AG04449 (cell line): Measurements from ENCODE around the gene KRTAP4-9.
"Not testable (repeated sequence)": the region's sequence is repeated elsewhere in the genome, so short reads cannot be mapped to it uniquely, and the experiment has no call there.

Source experiments
- CTCF ChIA-PET: fragments of 350-600 bp; formaldehyde crosslinking; extraction: SDS; loops from one replicate; lab custom pipeline; 2021; ENCODE audit warnings: antibody characterized with exemption; lab: Yijun Ruan, JAX
- POLR2A ChIA-PET: fragments of 400-600, 350-600 bp; formaldehyde crosslinking; extraction: SDS; loops from one replicate; lab custom pipeline; 2020; ENCODE audit warnings: antibody characterized with exemption, inconsistent platforms; lab: Yijun Ruan, JAX
- DNase-seq: peaks from one replicate; pipeline ENCODE4 v3.0.0-alpha.2; 2010; ENCODE audit warnings: low read depth, low spot score
- H3K4me3 ChIP-seq: 2 replicates; pipeline ENCODE4 v1.5.1; 2011; ENCODE audit warnings: low read depth, mild to moderate bottlenecking, control low read depth, low read length
- CTCF ChIP-seq: IDR thresholded peaks from one replicate; pipeline ENCODE4 v1.5.1; 2011; ENCODE audit warnings: mild to moderate bottlenecking, moderate library complexity, low read length, control low read depth, inconsistent platforms; ENCODE audit not compliant: insufficient read depth; ENCODE audit errors: missing control alignments

Gene KRTAP4-9

GRCh38 chr17:41147531-41148204, 42.5 kb downstream of the KRTAP4-9 start:
- POLR2A ChIA-PET = no interaction called here
- no peak for TF ChIP-seq CTCF
- DNase-seq = no peak
- H3K4me3 ChIP-seq = no peak overlapping the region
- CTCF ChIA-PET = interaction anchor here (1.5 kb wide), 1 partner anchor 12 kb away, joined by 4 read pairs; no protein-coding TSS in a partner anchor

- DNase-seq, H3K4me3 ChIP-seq, POLR2A ChIA-PET: not testable (repeated sequence)
- CTCF ChIA-PET = interaction anchor here (1.0 kb wide), 1 partner anchor 239 kb away, joined by 3 read pairs; no protein-coding TSS in a partner anchor
These were observed 43.9 kb downstream of the KRTAP4-9 start for GRCh38 chr17:41148971-41149651.

- no peak for DNase-seq
- ChIA-PET CTCF (no interaction called here), POLR2A (no interaction called here)
- no peak for TF ChIP-seq CTCF
- H3K4me3 ChIP-seq = no peak within 1 kb of the TSS
These were observed 44.4 kb downstream of the KRTAP4-9 start, which contains the start of gene KRTAP4-5 for GRCh38 chr17:41149652-41149985. Gene KRTAP4-5, minus strand, starts transcription at chr17:41149825. Its CDS starts 58 bp downstream, at chr17:41149767.

GRCh38 chr17:41150026-41150425, 44.8 kb downstream of the KRTAP4-9 start:
- ChIA-PET CTCF (interaction anchor here (1.1 kb wide), 2 partner anchors 8 to 10 kb away, joined by 3 read pairs; no protein-coding TSS in a partner anchor), POLR2A (no interaction called here)
- no peak for DNase-seq
- H3K4me3 ChIP-seq = no peak overlapping the region
- no peak for TF ChIP-seq CTCF

- TF ChIP-seq CTCF = no peak
- H3K4me3 ChIP-seq = no peak overlapping the region
- CTCF ChIA-PET = no interaction called here
- POLR2A ChIA-PET = no interaction called here
- DNase-seq = no peak
These were observed 46.3 kb downstream of the KRTAP4-9 start for GRCh38 chr17:41151525-41151924.

GRCh38 chr17:41153856-41154255, 48.7 kb downstream of the KRTAP4-9 start:
- TF ChIP-seq CTCF = no peak
- H3K4me3 ChIP-seq = no peak overlapping the region
- DNase-seq = no peak
- ChIA-PET CTCF (no interaction called here), POLR2A (no interaction called here)
